ENCODE data around the gene PAM.
"Not testable (repeated sequence)": the region's sequence is repeated elsewhere in the genome, so short reads cannot be mapped to it uniquely, and the experiment has no call there.

Gene PAM

GRCh38 chr5:102905056-102905455 lies 150.0 kb downstream of the PAM start:
- no peak for DNase-seq

- not testable (repeated sequence) for DNase-seq
Measured at GRCh38 chr5:102907099-102907498, 152.0 kb downstream of the PAM start.

- DNase-seq, result no peak
Measured at GRCh38 chr5:102910240-102911226, 155.4 kb downstream of the PAM start.

GRCh38 chr5:102911973-102912372 lies 156.9 kb downstream of the PAM start:
- no peak for DNase-seq

- no peak for DNase-seq
Measured at GRCh38 chr5:102916109-102916508, 161.0 kb downstream of the PAM start.

- DNase-seq, result no peak
Measured at GRCh38 chr5:102918986-102919610, 164.0 kb downstream of the PAM start.

- DNase-seq, result no peak
Measured at GRCh38 chr5:102920762-102921161, 165.7 kb downstream of the PAM start.

- no peak for DNase-seq
Measured at GRCh38 chr5:102921341-102922044, 166.4 kb downstream of the PAM start.

- DNase-seq, result no peak
Measured at GRCh38 chr5:102922111-102922720, 167.1 kb downstream of the PAM start.

- DNase-seq, result no peak
Measured at GRCh38 chr5:102922799-102923477, 167.8 kb downstream of the PAM start.

GRCh38 chr5:102924963-102925362 lies 169.9 kb downstream of the PAM start:
- DNase-seq, result no peak

GRCh38 chr5:102927007-102927406 lies 171.9 kb downstream of the PAM start:
- DNase-seq, result no peak

- no peak for DNase-seq
Measured at GRCh38 chr5:102930244-102930643, 175.1 kb downstream of the PAM start.

- no peak for DNase-seq
Measured at GRCh38 chr5:102931085-102931725, 176.1 kb downstream of the PAM start.

- DNase-seq, result no peak
Measured at GRCh38 chr5:102932781-102933180, 177.7 kb downstream of the PAM start.

GRCh38 chr5:102933316-102933715 lies 178.2 kb downstream of the PAM start:
- no peak for DNase-seq

GRCh38 chr5:102933721-102934459 lies 178.8 kb downstream of the PAM start:
- no peak for DNase-seq

- no peak for DNase-seq
Measured at GRCh38 chr5:102937894-102938293, 182.8 kb downstream of the PAM start.

- DNase-seq, result no peak
Measured at GRCh38 chr5:102941111-102941510, 186.0 kb downstream of the PAM start.

- DNase-seq, result no peak
Measured at GRCh38 chr5:102946414-102946813, 191.3 kb downstream of the PAM start.

- DNase-seq, result no peak
Measured at GRCh38 chr5:102946971-102947370, 191.9 kb downstream of the PAM start.
